ENCODE measurements around the gene MBD4. TPM values are rescaled to one million over a fixed set of nuclear protein-coding genes. Genes with fewer than 3 reads are reported as not detected.

Gene MBD4
- total and polyA plus RNA-seq, 10 of the 15 experiments (the other 5 are each of a cell fraction or from before 2014, with no cell fraction given): 17.7 to 59.0 (median 49.0) TPM

- RAD21 ChIA-PET (ENCODE audit: unreplicated experiment): no interaction called here
- no peak overlapping the region for H3K9ac ChIP-seq (ENCODE audit: control insufficient read depth, insufficient read depth, low read length)
- H2AFZ ChIP-seq (ENCODE audit: control insufficient read depth, low read depth, low read length): no peak overlapping the region
- H3K4me3 ChIP-seq: no peak overlapping the region
- POLR2A ChIA-PET: interaction anchor here (0.6 to 6.0 kb wide), 2 partner anchors 16 to 1304 kb away, joined by 3 to 40 read pairs; partner anchors contain the start of genes EFCAB12 and PIK3R4
- SMC1A ChIA-PET (ENCODE audit: uncharacterized antibody, unreplicated experiment): interaction anchor here (1.1 to 14.5 kb wide), 5 partner anchors 8 to 107 kb away, joined by 3 to 275 read pairs (median 3); no protein-coding TSS in a partner anchor
- no peak overlapping the region for H3K27ac ChIP-seq (ENCODE audit: control insufficient read depth, insufficient read depth)
- intact Hi-C loops (cut with micrococcal nuclease; ENCODE audit: unreplicated experiment) (no loop called here), in situ Hi-C loops (cut with MboI) (no loop called here)
- H3K4me2 ChIP-seq (ENCODE audit: control insufficient read depth, insufficient read depth): no peak overlapping the region
- no peaks in the 10 kb centered on the region for H3K27me3 ChIP-seq (replicated peaks in 1 of 2; ENCODE audit: control insufficient read depth in 2 of 2, insufficient read depth in 2 of 2, low read length in 1 of 2)
- BruUV-seq (replicated peaks): no TSS peak
- H3K9me3 ChIP-seq (replicated peaks; ENCODE audit: control insufficient read depth, insufficient read depth, low read length): no peaks in the 10 kb centered on the region
- FAIRE-seq (no peak), DNase-seq (ENCODE audit: low read depth, low spot score) (no peak), ATAC-seq (no peak)
- no peaks in the 10 kb centered on the region for H3K36me3 ChIP-seq (ENCODE audit: control insufficient read depth in 2 of 2, insufficient read depth in 2 of 2, low read length in 1 of 2)
- H3K79me2 ChIP-seq (ENCODE audit: control insufficient read depth, insufficient read depth, low read length): peaks cover 24% of the 10 kb centered on the region
- H3K4me1 ChIP-seq (ENCODE audit: control insufficient read depth, insufficient read depth, low read length): 0 out of 2 replicates have a peak, but pooled peaks cover 6% of the 10 kb centered on the region
- CTCF ChIA-PET: interaction anchor here (0.8 to 5.5 kb wide), 4 partner anchors 9 to 60 kb away, joined by 3 to 43 read pairs (median 5); no protein-coding TSS in a partner anchor
- H4K20me1 ChIP-seq (ENCODE audit: control insufficient read depth, insufficient read depth): no peaks in the 10 kb centered on the region
- TF ChIP-seq MEF2B (IDR thresholded peaks at IDR 0.05; ENCODE audit: partially characterized antibody, poor library complexity, severe bottlenecking) (no peak), CREB1 (IDR thresholded peaks at IDR 0.05; ENCODE audit: low read depth) (no peak), MEF2A (IDR thresholded peaks at IDR 0.05; ENCODE audit: insufficient read depth, low read depth, low read length) (no peak), SREBF1 (IDR thresholded peaks at IDR 0.05; ENCODE audit: low read length) (no peak), TCF3 (IDR thresholded peaks at IDR 0.05; ENCODE audit: borderline replicate concordance, insufficient read depth, low read depth, low read length) (no peak), IKZF2 (IDR thresholded peaks at IDR 0.05) (no peak), ATF3 (IDR thresholded peaks at IDR 0.05; ENCODE audit: borderline replicate concordance, extremely low read depth, low read depth, low read length) (no peak), TCF12 (IDR thresholded peaks at IDR 0.05; ENCODE audit: low read depth, low read length) (no peak), JUND (IDR thresholded peaks at IDR 0.05; ENCODE audit: low read depth, low read length) (no peak), CBX3 (IDR thresholded peaks at IDR 0.05; ENCODE audit: borderline replicate concordance, low read depth) (no peak), FOXK2 (IDR thresholded peaks at IDR 0.05) (no peak)
Observed at GRCh38 chr3:129442947-129443346, 3.2 kb upstream of the MBD4 start.

Data from GM12878 (cell line).